Esophagus muscularis mucosa (tissue), 4 donors: ENCODE results near the gene CD80. TPM values are rescaled to one million over a fixed set of nuclear protein-coding genes. Genes with fewer than 3 reads are reported as not detected.

Experiments used
- total RNA-seq, 4 donors: library from RNA; depleted of rRNA; stranded (reverse); fragments of >200 nt; gene quantifications; one replicate each; pipeline versions ENCODE4 v1.1.0 to v1.2.1, GENCODE V29; 2016

Gene CD80
- total RNA-seq, 4 donors from 2014 or later, result 0.26 to 1.3 TPM; not detected in 2

Other genes starting within 250 kb of the CD80 start
- gene TMEM39A, start 96.0 kb downstream of the CD80 start, total RNA-seq, result 10 to 100 TPM in 3 of 4 donors, 1 to 10 TPM in 1; 10.0 to 34.3 (median 25.9) TPM
- 10 to 100 TPM in 3 of 4 donors, 1 to 10 TPM in 1; 9.2 to 13.9 (median 11.4) TPM for gene POGLUT1, start 90.7 kb downstream of the CD80 start, total RNA-seq
- 10 to 100 TPM; 45.7 to 63.9 (median 54.7) TPM for gene TIMMDC1, start 61.1 kb downstream of the CD80 start, total RNA-seq
- 10 to 100 TPM; 10.4 to 17.8 (median 14.1) TPM for gene ADPRH, start 19.9 kb upstream of the CD80 start, total RNA-seq
- 1 to 10 TPM; 1.5 to 2.9 (median 2.0) TPM for gene PLA1A, start 38.3 kb upstream of the CD80 start, total RNA-seq
- gene POPDC2, start 101.0 kb upstream of the CD80 start, total RNA-seq, result 10 to 100 TPM; 67.9 to 92.6 (median 79.3) TPM
- gene COX17, start 117.8 kb upstream of the CD80 start, total RNA-seq, result 10 to 100 TPM; 36.3 to 76.4 (median 61.6) TPM
- 1 to 10 TPM; 1.5 to 6.5 (median 4.4) TPM for gene CFAP91, start 143.4 kb upstream of the CD80 start, total RNA-seq
- gene NR1I2, start 222.5 kb upstream of the CD80 start, total RNA-seq, result under 1 TPM in 1 of 4 donors, not detected in 3; 0.46 TPM